ENCODE results near the gene RNF141. TPM values are rescaled to one million over a fixed set of nuclear protein-coding genes. Genes with fewer than 3 reads are reported as not detected.

The RNF141 gene
- total RNA-seq, 1 experiment from 2014 or later: 35.8 TPM

DNA sequence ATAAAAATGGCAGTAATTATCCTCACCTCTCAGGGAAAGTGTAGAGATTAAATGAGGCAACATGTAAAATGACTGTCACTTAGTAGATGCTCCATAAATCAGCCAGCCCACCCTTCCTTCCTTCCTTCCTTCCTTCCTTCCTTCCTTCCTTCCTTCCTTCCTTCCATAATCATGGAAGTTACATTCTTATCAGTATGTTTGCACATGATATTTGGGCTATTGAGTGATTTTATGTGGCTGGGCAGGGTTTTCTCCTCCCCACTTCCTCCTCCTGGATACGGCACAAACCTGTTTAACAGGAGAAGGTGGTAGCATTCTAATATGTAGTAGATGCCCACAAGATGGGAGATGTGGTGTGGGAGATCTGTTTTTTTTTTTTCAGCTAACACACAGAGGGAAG is 15.6 kb upstream of the RNF141 start:
- no peak for ATAC-seq
- peaks cover 9% of the 10 kb centered on the region for H3K27me3 ChIP-seq (ENCODE audit: control insufficient read depth, insufficient read depth, low read length)
- H3K4me3 ChIP-seq (ENCODE audit: low read depth in 2 of 2, low read length in 2 of 2): no peak overlapping the region
- TF ChIP-seq, protein P1, sequence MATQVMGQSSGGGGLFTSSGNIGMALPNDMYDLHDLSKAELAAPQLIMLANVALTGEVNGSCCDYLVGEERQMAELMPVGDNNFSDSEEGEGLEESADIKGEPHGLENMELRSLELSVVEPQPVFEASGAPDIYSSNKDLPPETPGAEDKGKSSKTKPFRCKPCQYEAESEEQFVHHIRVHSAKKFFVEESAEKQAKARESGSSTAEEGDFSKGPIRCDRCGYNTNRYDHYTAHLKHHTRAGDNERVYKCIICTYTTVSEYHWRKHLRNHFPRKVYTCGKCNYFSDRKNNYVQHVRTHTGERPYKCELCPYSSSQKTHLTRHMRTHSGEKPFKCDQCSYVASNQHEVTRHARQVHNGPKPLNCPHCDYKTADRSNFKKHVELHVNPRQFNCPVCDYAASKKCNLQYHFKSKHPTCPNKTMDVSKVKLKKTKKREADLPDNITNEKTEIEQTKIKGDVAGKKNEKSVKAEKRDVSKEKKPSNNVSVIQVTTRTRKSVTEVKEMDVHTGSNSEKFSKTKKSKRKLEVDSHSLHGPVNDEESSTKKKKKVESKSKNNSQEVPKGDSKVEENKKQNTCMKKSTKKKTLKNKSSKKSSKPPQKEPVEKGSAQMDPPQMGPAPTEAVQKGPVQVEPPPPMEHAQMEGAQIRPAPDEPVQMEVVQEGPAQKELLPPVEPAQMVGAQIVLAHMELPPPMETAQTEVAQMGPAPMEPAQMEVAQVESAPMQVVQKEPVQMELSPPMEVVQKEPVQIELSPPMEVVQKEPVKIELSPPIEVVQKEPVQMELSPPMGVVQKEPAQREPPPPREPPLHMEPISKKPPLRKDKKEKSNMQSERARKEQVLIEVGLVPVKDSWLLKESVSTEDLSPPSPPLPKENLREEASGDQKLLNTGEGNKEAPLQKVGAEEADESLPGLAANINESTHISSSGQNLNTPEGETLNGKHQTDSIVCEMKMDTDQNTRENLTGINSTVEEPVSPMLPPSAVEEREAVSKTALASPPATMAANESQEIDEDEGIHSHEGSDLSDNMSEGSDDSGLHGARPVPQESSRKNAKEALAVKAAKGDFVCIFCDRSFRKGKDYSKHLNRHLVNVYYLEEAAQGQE (IDR thresholded peaks at IDR 0.05; ENCODE audit: insufficient read depth in 1 of 2, low read depth in 2 of 2, low read length in 1 of 2): no peak
- no peak for TF ChIP-seq SIN3A (IDR thresholded peaks at IDR 0.05; ENCODE audit: borderline replicate concordance, insufficient read depth, low read depth, low read length)
- no TSS peak for BruUV-seq (replicated peaks)
- in situ Hi-C loops (cut with HindIII; ENCODE audit: low pct_unique_long_range_greater_than_20kb, low sequenced_read_pairs): no loop called here
- no peaks in the 10 kb centered on the region for H3K36me3 ChIP-seq (ENCODE audit: control insufficient read depth, insufficient read depth, low read length)
- no peak for DNase-seq (ENCODE audit: low read depth, low spot score)
- peaks cover 6% of the 10 kb centered on the region; the same call in 1 of the 2 replicates for H3K9me3 ChIP-seq (ENCODE audit: control insufficient read depth, insufficient read depth, low read depth, low read length)
- ChIA-PET CTCF (no interaction called here), POLR2A (no interaction called here)
- no peak overlapping the region for H3K27ac ChIP-seq (ENCODE audit: low read length)
- intact Hi-C loops (cut with micrococcal nuclease; ENCODE audit: unreplicated experiment): no loop called here
- no peaks in the 10 kb centered on the region for H3K4me1 ChIP-seq (ENCODE audit: control insufficient read depth, insufficient read depth, low read length)

DNA sequence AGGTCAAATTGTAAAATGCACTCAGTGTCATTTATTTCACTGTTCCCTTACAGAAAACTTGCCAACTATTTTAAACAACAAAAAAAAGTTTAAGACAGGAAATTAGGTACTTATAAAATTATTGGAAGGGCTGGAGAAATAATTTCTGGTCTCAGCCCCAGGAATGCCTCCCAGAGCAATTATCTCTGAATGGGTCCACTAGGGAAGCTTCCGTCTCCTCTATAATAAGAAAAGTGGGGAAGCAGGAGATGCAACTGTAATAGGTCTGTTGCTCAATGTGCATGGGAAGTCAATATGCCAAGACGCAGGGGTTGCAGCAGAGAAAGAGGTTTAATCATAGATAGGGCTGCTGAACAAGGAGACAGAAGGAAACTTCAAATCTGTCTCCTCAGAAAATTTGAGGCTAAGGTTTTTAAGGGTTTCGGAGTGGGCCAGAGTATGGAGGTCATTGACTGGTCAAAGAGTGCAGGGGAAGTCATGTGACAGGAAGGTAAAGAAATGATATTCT is 10.9 kb upstream of the RNF141 start:
- Histone ChIP-seq H3K27ac (ENCODE audit: low read length) (no peak overlapping the region), H3K36me3 (ENCODE audit: control insufficient read depth, insufficient read depth, low read length) (no peaks in the 10 kb centered on the region), H3K4me1 (ENCODE audit: control insufficient read depth, insufficient read depth, low read length) (no peaks in the 10 kb centered on the region), H3K9me3 (ENCODE audit: control insufficient read depth, insufficient read depth, low read depth, low read length) (peaks cover 11% of the 10 kb centered on the region; the same call in 1 of the 2 replicates), H3K27me3 (ENCODE audit: control insufficient read depth, insufficient read depth, low read length) (peaks cover 7% of the 10 kb centered on the region), H3K4me3 (ENCODE audit: low read depth in 2 of 2, low read length in 2 of 2) (no peak overlapping the region)
- DNase-seq (ENCODE audit: low read depth, low spot score) (no peak), ATAC-seq (no peak)
- TF ChIP-seq TCF7L2 (IDR thresholded peaks at IDR 0.05; ENCODE audit: low read depth, low read length) (no peak), POLR2AphosphoS5 (IDR thresholded peaks at IDR 0.05; ENCODE audit: low read depth, low read length) (no peak), SIN3A (IDR thresholded peaks at IDR 0.05; ENCODE audit: borderline replicate concordance, insufficient read depth, low read depth, low read length) (no peak)
- TF ChIP-seq, protein P2, sequence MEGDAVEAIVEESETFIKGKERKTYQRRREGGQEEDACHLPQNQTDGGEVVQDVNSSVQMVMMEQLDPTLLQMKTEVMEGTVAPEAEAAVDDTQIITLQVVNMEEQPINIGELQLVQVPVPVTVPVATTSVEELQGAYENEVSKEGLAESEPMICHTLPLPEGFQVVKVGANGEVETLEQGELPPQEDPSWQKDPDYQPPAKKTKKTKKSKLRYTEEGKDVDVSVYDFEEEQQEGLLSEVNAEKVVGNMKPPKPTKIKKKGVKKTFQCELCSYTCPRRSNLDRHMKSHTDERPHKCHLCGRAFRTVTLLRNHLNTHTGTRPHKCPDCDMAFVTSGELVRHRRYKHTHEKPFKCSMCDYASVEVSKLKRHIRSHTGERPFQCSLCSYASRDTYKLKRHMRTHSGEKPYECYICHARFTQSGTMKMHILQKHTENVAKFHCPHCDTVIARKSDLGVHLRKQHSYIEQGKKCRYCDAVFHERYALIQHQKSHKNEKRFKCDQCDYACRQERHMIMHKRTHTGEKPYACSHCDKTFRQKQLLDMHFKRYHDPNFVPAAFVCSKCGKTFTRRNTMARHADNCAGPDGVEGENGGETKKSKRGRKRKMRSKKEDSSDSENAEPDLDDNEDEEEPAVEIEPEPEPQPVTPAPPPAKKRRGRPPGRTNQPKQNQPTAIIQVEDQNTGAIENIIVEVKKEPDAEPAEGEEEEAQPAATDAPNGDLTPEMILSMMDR (IDR thresholded peaks at IDR 0.05): no peak
- TF ChIP-seq, protein P1 (IDR thresholded peaks at IDR 0.05; ENCODE audit: insufficient read depth in 1 of 2, low read depth in 2 of 2, low read length in 1 of 2): no peak
- intact Hi-C loops (cut with micrococcal nuclease; ENCODE audit: unreplicated experiment) (no loop called here), in situ Hi-C loops (cut with HindIII; ENCODE audit: low pct_unique_long_range_greater_than_20kb, low sequenced_read_pairs) (no loop called here)
- CTCF ChIA-PET: no interaction called here
- POLR2A ChIA-PET: interaction anchor here (0.6 kb wide), 1 partner anchor 765 kb away, joined by 3 read pairs; no protein-coding TSS in a partner anchor
- BruUV-seq (replicated peaks): no TSS peak
